Measurements from ENCODE around the gene METTL22.

Gene METTL22

GRCh38 chr16:8594149-8594666, 27.3 kb upstream of the METTL22 start:
- no peak for DNase-seq (ENCODE audit: low read depth, low spot score)

GRCh38 chr16:8595783-8596182, 25.7 kb upstream of the METTL22 start:
- no peak for DNase-seq (ENCODE audit: low read depth, low spot score)

DNA sequence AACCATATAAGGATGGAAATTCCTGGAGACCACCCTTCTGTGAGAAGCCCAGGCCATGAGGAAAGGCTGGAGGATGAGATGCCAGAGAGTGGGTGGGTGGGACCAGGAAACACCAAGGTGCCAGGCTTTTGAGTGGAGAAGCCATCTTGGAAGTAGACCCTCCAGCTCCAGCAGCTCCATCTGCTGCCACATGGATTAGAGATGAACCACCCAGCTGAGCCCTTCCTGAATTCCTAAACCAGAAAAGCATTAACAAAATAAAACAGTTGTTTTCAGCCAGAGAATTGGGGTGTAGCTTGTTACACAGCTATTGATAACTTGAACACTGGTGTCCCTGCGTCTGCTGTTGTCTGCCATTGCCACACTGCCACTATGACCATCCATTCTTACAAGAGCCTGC, 24.9 kb upstream of the METTL22 start:
- DNase-seq (ENCODE audit: low read depth, low spot score) = no peak

DNA sequence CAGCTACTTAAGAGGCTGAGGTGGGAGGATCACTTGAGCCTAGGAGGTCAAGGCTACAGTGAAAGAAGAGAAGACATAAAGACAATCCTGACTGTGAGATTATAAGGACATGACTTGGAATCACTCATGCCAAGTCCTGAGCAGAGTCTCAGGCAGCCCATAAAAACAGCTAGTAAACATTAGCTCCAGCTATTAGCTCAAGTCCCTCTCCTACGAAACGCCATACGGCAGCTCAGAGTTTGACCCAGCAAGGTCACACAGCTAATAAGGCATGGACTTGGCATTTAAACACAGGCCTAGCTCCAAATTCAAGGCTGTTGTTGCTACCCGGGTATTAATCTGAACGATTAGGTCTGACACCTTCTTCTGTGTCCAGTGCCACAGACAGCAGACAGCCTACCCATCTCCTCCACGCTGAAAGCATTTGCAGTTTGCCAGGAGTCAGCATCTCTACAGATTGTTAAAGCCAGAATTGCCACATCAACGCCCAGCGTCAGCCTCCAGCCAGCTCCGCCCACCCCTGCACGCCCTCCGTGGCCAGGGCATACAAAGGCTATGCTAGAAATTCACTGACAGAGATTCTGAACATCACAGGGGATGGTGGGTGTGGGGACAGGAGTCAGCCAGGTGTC, 21.2 kb upstream of the METTL22 start:
- no peak for DNase-seq (ENCODE audit: low read depth, low spot score)

GRCh38 chr16:8605554-8605953, 15.9 kb upstream of the METTL22 start:
- DNase-seq (ENCODE audit: low read depth, low spot score) = no peak

GRCh38 chr16:8607214-8607613, 14.3 kb upstream of the METTL22 start:
- no peak for DNase-seq (ENCODE audit: low read depth, low spot score)

GRCh38 chr16:8611122-8611521, 10.4 kb upstream of the METTL22 start:
- no peak for DNase-seq (ENCODE audit: low read depth, low spot score)

- no peak for DNase-seq (ENCODE audit: low read depth, low spot score)
These were observed 9.5 kb upstream of the METTL22 start for GRCh38 chr16:8611886-8612600.

DNA sequence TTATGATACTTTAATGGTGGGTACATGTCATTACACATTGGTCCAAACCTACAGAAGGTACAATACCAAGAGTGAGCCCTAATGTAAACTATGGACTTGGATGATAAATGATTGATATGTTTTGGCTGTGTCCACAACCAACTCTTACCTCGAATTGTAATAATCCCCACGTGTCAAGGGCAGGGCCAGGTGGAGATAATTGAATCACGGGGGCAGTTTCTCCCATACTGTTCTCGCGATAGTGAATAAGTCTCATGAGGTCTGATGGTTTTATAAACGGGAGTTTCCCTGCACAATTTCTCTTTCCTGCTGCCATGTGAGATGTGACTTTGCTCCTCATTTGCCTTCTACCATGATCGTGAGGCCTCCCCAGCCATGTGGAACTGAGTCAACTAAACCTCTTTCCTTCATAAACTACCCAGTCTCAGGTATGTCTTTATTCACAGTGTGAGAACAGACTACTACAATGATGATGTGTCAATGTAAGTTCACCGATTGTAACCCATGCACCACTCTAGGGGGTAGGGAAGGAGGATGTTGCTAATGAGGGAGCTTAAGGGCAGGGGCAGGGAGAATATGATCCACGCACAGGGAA, 7.0 kb upstream of the METTL22 start:
- no peak for DNase-seq (ENCODE audit: low read depth, low spot score)

GRCh38 chr16:8619671-8620370, 1.7 kb upstream of the METTL22 start:
- DNase-seq (ENCODE audit: low read depth, low spot score) = no peak

- DNase-seq (ENCODE audit: low read depth, low spot score) = no peak
These were observed 963 bp upstream of the METTL22 start for GRCh38 chr16:8620535-8620934.

DNA sequence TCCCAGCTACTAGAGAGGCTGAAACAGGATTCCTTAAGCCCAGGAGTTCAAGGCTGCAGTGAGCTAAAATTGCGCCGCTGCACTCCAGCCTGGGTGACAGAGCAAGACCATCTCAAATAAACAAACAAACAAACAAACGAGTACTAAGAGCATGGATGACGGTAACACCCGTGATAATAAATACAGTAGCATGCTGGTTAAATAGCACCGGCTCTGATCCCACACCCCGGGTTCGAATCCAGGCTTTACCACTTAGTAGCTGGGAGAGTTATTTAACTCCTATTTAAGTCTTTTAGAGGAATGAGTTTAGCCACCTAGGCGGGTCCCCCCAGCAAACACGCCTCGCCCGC, 301 bp upstream of the METTL22 start:
- no peak for DNase-seq (ENCODE audit: low read depth, low spot score)

DNA sequence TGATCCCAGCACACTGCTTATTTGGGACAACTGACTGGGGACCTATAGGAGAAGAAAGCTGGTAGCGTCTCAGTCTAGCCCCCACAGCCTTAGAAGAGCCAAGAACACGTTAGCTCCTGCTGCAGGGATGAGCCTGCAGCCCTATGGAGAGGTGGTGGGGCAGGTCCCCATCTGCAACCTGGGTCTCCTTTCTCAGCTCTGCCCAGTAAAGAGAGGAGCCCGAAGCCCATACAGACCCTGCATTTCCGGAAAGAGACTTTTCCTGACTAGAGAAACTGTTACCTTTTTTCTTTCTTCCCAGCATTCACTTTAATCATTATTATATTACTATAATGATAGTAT, 788 bp downstream of the METTL22 start:
- DNase-seq (ENCODE audit: low read depth, low spot score) = no peak

DNA sequence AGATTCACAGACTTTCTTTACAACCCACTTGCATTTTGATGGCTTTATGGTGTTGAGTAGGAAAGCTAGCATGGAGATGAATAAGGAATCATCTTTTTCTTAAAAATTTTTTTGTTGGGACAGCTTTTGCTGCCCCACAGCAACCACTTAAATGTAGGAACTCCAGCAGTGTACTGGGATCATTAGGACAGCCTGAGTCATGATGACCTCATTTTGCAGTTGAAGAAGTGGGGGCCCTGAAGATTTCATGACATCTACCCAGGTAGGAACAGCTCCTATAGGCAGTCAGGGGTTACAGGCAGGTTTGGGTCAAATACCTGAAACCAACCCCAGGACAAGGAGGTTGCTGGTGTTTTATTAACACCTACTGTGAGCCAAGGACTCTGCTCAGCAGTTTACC, 2.1 kb downstream of the METTL22 start:
- DNase-seq (ENCODE audit: low read depth, low spot score) = no peak

DNA sequence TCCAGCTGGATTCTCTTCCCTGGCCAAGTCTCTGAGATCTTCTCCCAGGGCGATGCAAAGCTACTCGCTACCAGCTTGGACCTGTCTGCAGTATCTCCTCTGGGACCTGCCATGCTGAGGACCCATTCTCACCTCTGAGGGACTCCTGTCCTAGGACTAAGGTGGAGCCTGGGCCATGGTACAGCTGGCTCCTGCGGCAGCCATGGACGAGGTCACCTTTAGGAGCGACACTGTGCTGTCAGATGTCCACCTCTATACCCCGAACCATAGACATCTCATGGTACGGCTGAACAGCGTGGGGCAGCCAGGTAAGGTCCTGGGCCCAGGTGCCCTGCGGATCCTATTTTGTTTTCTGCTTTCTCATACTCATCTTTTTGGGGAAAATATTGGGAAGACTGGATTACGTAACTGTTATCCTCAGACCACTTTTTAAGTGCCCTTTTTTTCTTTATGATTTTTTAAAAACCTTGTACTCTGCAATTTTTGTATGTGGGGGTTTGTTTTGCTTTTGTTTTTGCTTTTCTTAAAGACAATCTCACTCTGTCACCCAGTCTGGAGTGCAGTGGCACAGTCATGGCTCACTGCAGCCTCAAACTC, 4.1 kb downstream of the METTL22 start:
- no peak for DNase-seq (ENCODE audit: low read depth, low spot score)

DNA sequence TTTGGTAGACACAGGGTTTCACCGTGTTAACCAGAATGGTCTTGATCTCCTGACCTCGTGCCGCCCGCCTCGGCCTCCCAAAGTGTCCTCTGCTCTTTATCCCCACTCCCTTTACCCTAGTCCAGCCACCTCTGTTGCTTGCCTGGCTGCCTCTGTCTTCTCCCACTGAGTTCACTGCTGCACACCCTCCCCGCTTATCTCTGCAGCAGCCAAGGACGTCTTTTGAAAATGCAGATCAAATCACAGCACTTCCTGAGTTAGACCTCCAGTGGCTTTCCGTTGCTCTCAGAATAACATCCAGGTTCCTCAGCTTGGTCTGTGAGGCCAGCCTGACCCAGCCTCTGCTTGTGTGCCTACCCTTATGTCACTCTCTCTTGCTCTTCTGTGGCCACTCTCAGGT, 5.4 kb downstream of the METTL22 start:
- DNase-seq (ENCODE audit: low read depth, low spot score) = no peak

DNA sequence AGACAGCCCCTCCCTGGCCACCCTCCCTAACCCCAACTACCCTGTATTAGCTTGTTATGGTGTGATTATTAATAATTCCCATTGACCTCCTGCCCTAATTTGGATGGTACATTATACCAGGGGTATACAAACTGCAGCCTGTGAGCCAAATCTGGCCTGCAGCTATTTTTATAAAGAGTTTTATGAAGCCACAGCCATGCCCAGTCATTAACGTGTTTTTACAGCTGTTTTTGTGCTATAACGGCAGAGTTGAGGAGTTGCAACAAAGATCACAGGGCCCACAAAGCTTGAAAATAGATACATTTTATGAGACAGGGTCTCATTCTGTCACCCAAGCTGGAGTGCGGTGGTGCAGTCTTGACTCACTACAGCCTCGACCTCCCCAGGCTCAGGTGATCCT, 6.0 kb downstream of the METTL22 start:
- no peak for DNase-seq (ENCODE audit: low read depth, low spot score)

- DNase-seq (ENCODE audit: low read depth, low spot score) = no peak
These were observed 7.7 kb downstream of the METTL22 start for GRCh38 chr16:8628981-8629725.

DNA sequence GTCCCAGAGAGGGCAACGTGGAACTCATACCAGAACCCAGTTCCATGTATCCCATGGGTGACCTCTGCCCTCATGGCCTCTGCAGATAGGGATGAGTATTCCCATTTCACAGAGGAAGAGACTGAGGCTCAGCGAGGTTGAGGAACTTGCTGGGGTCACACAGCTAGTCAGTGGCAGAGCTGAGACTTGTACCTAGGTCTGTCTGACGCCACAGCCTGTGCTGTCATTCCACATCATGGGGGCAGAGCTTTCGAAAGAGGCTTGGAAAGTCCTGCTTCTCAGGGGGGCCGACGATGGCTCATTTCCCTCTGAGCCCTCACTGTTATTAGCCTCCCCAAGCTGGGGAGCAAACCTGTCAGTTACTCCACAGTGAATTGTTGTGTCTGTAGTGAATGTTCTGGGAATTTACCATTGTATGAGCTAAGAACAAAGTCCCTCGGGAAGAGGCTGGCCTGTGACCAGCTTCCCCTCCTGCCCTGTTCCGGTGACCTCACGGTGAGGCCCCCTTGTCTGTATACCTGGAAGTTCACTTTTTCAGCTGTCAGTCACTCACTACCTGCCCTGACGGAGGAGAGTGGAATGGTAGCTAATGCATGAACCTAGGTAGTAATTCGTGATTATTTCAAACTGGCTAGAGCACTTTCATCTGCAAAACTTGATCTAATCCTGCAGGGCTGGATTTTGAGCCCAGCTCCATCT, 8.9 kb downstream of the METTL22 start:
- DNase-seq (ENCODE audit: low read depth, low spot score) = no peak

DNA sequence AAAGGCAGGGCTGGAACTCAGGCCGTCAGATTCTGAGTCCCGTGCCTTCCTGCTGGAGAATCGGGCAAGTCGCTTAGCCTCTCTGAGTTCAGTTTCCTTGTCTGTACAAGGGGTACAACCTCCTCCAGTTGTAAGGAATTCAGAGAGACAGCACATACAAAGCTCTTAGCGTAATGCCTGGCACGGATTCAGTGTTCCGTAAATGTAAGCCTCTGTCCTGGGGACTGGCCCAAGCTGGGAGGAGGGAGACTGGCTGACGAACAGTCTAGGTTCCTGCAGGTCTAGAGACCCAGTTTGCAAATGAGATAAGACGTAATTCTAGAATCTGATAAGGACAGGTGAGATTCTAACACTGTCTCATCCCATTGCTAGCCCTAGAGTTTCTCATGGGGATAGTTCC, 9.9 kb downstream of the METTL22 start:
- no peak for DNase-seq (ENCODE audit: low read depth, low spot score)

Measured in brain pericyte (primary cell).